ENCODE data around the gene HTR3E. TPM values are rescaled to one million over a fixed set of nuclear protein-coding genes. Genes with fewer than 3 reads are reported as not detected.

HTR3E gene
- total and polyA plus RNA-seq, 2 experiments from 2014 or later: not detected

GRCh38 chr3:184132945-184133344 is 36.1 kb downstream of the HTR3E start:
- H3K9me2 ChIP-seq (ENCODE audit: insufficient read depth): no peaks in the 10 kb centered on the region
- no peak overlapping the region for H3K27ac ChIP-seq
- no peak for DNase-seq
- H3K4me3 ChIP-seq: no peak overlapping the region
- 97 to 99% methylated on average over 4 of the region's 4 CpGs for WGBS, 2 experiments (ENCODE audit: low coverage in 1 of 2, low lambda C conversion rate in 2 of 2, missing lambda C conversion rate in 2 of 2)
- no peaks in the 10 kb centered on the region for H3K9me3 ChIP-seq (ENCODE audit: low read depth)
- H4K20me1 ChIP-seq (ENCODE audit: insufficient read depth): no peaks in the 10 kb centered on the region
- no peak overlapping the region for H3K4me2 ChIP-seq (ENCODE audit: unreplicated experiment)
- peaks cover 11% of the 10 kb centered on the region for H3K4me1 ChIP-seq (ENCODE audit: insufficient read depth)
- no peaks in the 10 kb centered on the region for H3K36me3 ChIP-seq (ENCODE audit: low read depth)
- in situ Hi-C loops (cut with MboI): no loop called here
- peaks cover 27% of the 10 kb centered on the region for H3K79me2 ChIP-seq (ENCODE audit: insufficient read depth)
- H3K9ac ChIP-seq: no peak overlapping the region
- no peak for TF ChIP-seq EZH2phosphoT487 (IDR thresholded peaks at IDR 0.05; ENCODE audit: insufficient read depth, low read depth)
- no peak for TF ChIP-seq EZH2 (IDR thresholded peaks at IDR 0.05; ENCODE audit: insufficient read depth, poor library complexity, severe bottlenecking)
- H3K27me3 ChIP-seq (replicated peaks; ENCODE audit: insufficient read depth): no peaks in the 10 kb centered on the region
- H3F3A ChIP-seq (ENCODE audit: insufficient read depth): 0 out of 2 replicates have a peak, but pooled peaks cover 9% of the 10 kb centered on the region
- H2AFZ ChIP-seq: peak overlapping the region; percentile 91; the same call in 1 of the 2 replicates

- H3K9ac ChIP-seq: peak overlapping the region; percentile 87
- 0 out of 2 replicates have a peak, but pooled peaks cover 9% of the 10 kb centered on the region for H3F3A ChIP-seq (ENCODE audit: insufficient read depth)
- H3K79me2 ChIP-seq (ENCODE audit: insufficient read depth): peaks cover 39% of the 10 kb centered on the region
- 1 to 2% methylated on average over 32 to 37 of the region's 37 CpGs for WGBS, 2 experiments (ENCODE audit: low coverage in 1 of 2, low lambda C conversion rate in 2 of 2, missing lambda C conversion rate in 2 of 2)
- peak overlapping the region; percentile 68 for H3K27ac ChIP-seq
- TF ChIP-seq EZH2 (IDR thresholded peaks at IDR 0.05; ENCODE audit: insufficient read depth, poor library complexity, severe bottlenecking) (no peak), EZH2phosphoT487 (IDR thresholded peaks at IDR 0.05; ENCODE audit: insufficient read depth, low read depth) (no peak)
- H3K4me3 ChIP-seq: peak overlapping the region; percentile 93
- H3K36me3 ChIP-seq (ENCODE audit: low read depth): no peaks in the 10 kb centered on the region
- no peaks in the 10 kb centered on the region for H3K9me2 ChIP-seq (ENCODE audit: insufficient read depth)
- H3K9me3 ChIP-seq (ENCODE audit: low read depth): no peaks in the 10 kb centered on the region
- H3K4me2 ChIP-seq (ENCODE audit: unreplicated experiment): peak overlapping the region; percentile 95
- peak; percentile 93 for DNase-seq
- H3K27me3 ChIP-seq (replicated peaks; ENCODE audit: insufficient read depth): no peaks in the 10 kb centered on the region
- in situ Hi-C loops (cut with MboI): no loop called here
- no peaks in the 10 kb centered on the region for H4K20me1 ChIP-seq (ENCODE audit: insufficient read depth)
- H3K4me1 ChIP-seq (ENCODE audit: insufficient read depth): peaks cover 11% of the 10 kb centered on the region
- peak overlapping the region; percentile 91 for H2AFZ ChIP-seq
Measured at GRCh38 chr3:184133840-184134745, 37.2 kb downstream of the HTR3E start.

DNA sequence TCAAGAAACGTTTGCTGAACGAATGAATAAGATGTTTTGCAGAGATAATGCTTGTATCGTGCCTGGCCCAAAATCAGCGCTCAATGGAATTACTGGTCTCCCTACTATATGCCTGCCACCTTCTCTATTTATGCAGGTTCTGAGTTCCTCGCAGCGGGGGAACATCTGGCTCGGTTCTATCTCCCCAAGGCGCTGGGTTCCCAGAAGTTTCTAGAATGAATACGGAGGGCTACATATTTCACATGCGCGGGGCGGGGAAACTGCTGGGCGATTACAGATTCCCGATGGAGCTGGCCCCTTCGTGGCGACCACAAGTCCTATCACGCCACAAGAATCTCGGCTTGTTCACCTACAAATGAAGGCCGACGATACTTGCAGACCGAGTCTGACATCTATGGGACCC is 37.9 kb downstream of the HTR3E start:
- Histone ChIP-seq H3F3A (ENCODE audit: insufficient read depth) (0 out of 2 replicates have a peak, but pooled peaks cover 5% of the 10 kb centered on the region), H3K4me2 (ENCODE audit: unreplicated experiment) (peak overlapping the region; percentile 95), H2AFZ (peak overlapping the region; percentile 91), H3K4me3 (peak overlapping the region; percentile 93), H3K27ac (peak overlapping the region; percentile 68), H3K9me2 (ENCODE audit: insufficient read depth) (no peaks in the 10 kb centered on the region), H3K36me3 (ENCODE audit: low read depth) (no peaks in the 10 kb centered on the region), H4K20me1 (ENCODE audit: insufficient read depth) (no peaks in the 10 kb centered on the region), H3K9me3 (ENCODE audit: low read depth) (no peaks in the 10 kb centered on the region), H3K4me1 (ENCODE audit: insufficient read depth) (peaks cover 11% of the 10 kb centered on the region), H3K79me2 (ENCODE audit: insufficient read depth) (peaks cover 45% of the 10 kb centered on the region), H3K27me3 (replicated peaks; ENCODE audit: insufficient read depth) (no peaks in the 10 kb centered on the region), H3K9ac (peak overlapping the region; percentile 87)
- DNase-seq: peak; percentile 66
- in situ Hi-C loops (cut with MboI): no loop called here
- 0 to 1% methylated on average over 21 of the region's 21 CpGs for WGBS, 2 experiments (ENCODE audit: low coverage in 1 of 2, low lambda C conversion rate in 2 of 2, missing lambda C conversion rate in 2 of 2)
- TF ChIP-seq EZH2phosphoT487 (IDR thresholded peaks at IDR 0.05; ENCODE audit: insufficient read depth, low read depth) (no peak), EZH2 (IDR thresholded peaks at IDR 0.05; ENCODE audit: insufficient read depth, poor library complexity, severe bottlenecking) (no peak)

DNA sequence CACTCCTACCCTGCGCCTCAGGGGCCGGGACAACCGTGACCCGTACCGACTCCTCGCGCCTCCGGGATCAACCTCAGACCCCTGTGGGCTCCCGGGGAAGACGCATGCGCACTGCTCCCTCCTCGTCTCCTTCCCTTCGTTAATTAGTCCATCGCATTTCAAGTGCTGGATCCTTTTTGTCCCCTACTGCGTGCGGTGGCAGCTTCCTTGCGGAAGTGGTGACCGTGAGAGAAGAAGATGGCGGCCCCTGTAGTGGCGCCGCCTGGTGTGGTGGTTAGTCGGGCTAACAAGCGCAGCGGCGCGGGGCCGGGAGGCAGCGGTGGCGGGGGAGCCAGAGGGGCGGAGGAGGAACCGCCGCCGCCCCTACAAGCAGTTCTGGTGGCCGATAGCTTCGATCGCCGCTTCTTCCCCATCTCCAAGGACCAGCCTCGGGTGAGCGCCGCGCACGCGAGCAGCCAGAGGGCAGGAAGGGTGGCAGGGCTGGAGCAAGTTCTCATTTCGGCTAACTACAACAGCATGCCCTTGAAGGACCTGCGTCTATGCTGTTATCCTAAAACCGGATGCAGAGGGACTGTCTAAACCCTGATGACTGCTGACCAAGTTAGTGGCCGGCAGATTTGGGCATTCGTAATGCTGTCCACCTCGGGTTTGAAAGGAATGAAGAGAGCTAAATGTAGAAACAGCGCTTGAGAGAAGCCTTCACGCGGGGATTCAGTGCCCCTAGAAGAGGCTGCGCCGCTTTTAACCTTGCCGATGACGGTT is 38.5 kb downstream of the HTR3E start, which contains the start of gene EIF2B5:
TSS of gene EIF2B5 (plus strand) at position 210 of the 762 bp plus-strand sequence. CDS start at position 238, 28 bp downstream.
- H3K36me3 ChIP-seq (ENCODE audit: low read depth): no peaks in the 10 kb centered on the region
- WGBS, 2 experiments (ENCODE audit: low coverage in 1 of 2, low lambda C conversion rate in 2 of 2, missing lambda C conversion rate in 2 of 2): 1% methylated on average over 43 to 56 of the region's 56 CpGs
- TF ChIP-seq EZH2phosphoT487 (IDR thresholded peaks at IDR 0.05; ENCODE audit: insufficient read depth, low read depth): no peak
- TF ChIP-seq EZH2 (IDR thresholded peaks at IDR 0.05; ENCODE audit: insufficient read depth, poor library complexity, severe bottlenecking): no peak
- H3K79me2 ChIP-seq (ENCODE audit: insufficient read depth): peaks cover 50% of the 10 kb centered on the region
- 0 out of 2 replicates have a peak, but pooled peaks cover 5% of the 10 kb centered on the region for H3F3A ChIP-seq (ENCODE audit: insufficient read depth)
- H3K4me2 ChIP-seq (ENCODE audit: unreplicated experiment): peak within 1 kb of the TSS; percentile 95
- H4K20me1 ChIP-seq (ENCODE audit: insufficient read depth): no peaks in the 10 kb centered on the region
- H3K27ac ChIP-seq: peak within 1 kb of the TSS; percentile 68
- peak within 1 kb of the TSS; percentile 93 for H3K4me3 ChIP-seq
- no peaks in the 10 kb centered on the region for H3K9me2 ChIP-seq (ENCODE audit: insufficient read depth)
- H3K27me3 ChIP-seq (replicated peaks; ENCODE audit: insufficient read depth): no peaks in the 10 kb centered on the region
- peak; percentile 91 for DNase-seq
- H3K9me3 ChIP-seq (ENCODE audit: low read depth): no peaks in the 10 kb centered on the region
- in situ Hi-C loops (cut with MboI): no loop called here
- H3K4me1 ChIP-seq (ENCODE audit: insufficient read depth): peaks cover 11% of the 10 kb centered on the region
- peak within 1 kb of the TSS; percentile 91 for H2AFZ ChIP-seq
- H3K9ac ChIP-seq: peak within 1 kb of the TSS; percentile 87
